HG03575 (cell line): ENCODE results near the gene GPR65.
"Not testable (repeated sequence)": the region's sequence is repeated elsewhere in the genome, so short reads cannot be mapped to it uniquely, and the experiment has no call there.

ENCODE experiments used
- ATAC-seq: cut with Tn5 transposase; IDR thresholded peaks from one replicate; pipeline ENCODE4 v1.9.1; 2021; ENCODE audit not compliant: unreplicated experiment, insufficient number of reproducible peaks, low FRiP score; ENCODE audit errors: extremely low read depth

Gene GPR65

GRCh38 chr14:87999277-87999676 lies 5.7 kb upstream of the GPR65 start:
- ATAC-seq = no peak

GRCh38 chr14:88002421-88003075 lies 2.4 kb upstream of the GPR65 start:
- ATAC-seq = no peak

DNA sequence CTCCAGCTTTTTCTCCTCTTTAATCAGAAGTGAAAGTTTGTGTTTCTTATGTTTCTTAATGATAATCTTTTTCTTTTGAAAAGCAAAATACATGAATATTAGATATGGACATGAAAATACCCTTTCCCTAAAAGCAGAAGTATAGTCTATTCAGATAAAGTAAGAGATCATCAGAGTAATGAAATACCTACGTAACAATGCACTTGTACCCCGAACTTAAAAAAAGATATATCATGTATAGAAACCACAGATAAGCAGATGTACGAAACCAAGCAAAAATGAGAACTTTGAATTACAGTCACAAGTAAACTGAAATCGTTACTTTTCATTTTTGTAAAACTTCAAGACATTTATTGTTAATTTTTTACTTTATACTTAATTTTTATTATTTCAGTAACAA lies 1.5 kb upstream of the GPR65 start:
- no peak for ATAC-seq

GRCh38 chr14:88004506-88005036 lies 364 bp upstream of the GPR65 start:
- ATAC-seq = no peak

GRCh38 chr14:88005978-88006851 lies 1.3 kb downstream of the GPR65 start:
- peak; percentile 82 for ATAC-seq

- ATAC-seq = no peak
Observed at GRCh38 chr14:88007608-88008007, 2.7 kb downstream of the GPR65 start.

- ATAC-seq = no peak
Observed at GRCh38 chr14:88008039-88008742, 3.3 kb downstream of the GPR65 start.

DNA sequence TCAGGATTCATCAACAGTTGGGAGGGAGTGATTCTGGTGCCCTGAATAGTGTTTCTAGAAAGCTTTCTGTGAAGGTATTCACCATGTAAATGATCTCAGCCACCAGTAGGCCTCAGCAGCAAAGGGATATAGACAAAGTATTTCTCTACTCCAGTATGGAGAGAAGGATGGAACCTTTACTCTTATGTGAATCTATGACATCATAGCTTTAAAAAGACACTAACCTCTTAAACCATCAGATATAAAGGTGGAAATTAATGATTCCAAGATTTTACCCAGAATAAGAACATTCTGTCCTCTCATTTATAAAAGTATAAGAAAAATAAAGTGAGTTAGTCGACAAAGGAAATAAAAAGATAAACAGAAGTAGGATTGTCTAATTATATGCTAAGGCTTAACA lies 4.6 kb downstream of the GPR65 start:
- ATAC-seq = no peak

- no peak for ATAC-seq
Observed at GRCh38 chr14:88010331-88010730, 5.4 kb downstream of the GPR65 start.

GRCh38 chr14:88012495-88012894 lies 7.6 kb downstream of the GPR65 start:
- no peak for ATAC-seq

DNA sequence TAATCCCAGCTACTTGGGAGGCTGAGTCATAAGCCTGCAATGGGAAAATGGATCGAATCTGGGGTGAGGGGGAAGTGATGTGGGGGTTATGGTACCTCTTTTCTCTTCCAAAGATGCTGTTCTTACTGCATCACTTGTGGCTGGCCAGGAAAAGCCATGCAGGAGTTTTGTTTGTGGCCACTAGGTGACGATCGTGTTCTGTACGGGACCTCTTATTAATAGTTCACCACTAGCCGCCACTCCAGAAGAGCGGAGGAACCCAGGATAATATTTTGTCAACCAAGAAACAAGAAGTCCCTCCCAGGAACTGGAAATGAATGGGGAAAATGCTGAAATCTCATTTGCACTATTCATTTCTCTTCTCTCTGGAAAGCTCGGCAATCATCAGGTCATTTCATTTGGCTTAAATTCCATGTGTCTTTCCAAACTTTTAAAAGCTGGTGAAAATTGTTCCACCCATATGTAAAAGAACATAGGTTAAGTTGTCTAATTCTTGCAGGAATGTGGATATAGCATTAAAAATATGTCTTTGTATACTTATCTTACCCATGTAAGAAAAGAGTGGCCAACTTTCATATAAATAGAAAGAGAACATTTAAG lies 8.9 kb downstream of the GPR65 start:
- peak; percentile 75 for ATAC-seq

DNA sequence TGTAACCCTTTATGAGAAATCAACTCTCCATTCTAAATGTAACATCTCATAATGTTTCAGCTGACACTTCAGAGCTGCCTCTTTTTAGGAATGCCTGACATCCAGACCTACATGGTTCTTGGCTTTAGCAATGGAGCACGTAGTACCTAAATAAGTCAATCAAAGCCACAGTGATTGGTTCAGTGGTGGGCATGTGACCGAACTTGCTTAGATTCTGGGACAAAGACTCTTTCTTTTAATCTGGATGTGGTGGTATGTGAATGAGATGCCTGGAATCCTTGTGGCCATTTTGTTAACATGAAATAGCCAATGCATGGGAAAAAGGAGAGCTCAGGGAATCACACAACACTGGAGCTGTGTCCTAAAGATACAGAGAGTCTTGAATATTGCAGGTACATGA lies 11.8 kb downstream of the GPR65 start:
- ATAC-seq = no peak

- ATAC-seq = no peak
Observed at GRCh38 chr14:88017535-88017934, 12.6 kb downstream of the GPR65 start.

GRCh38 chr14:88023658-88024187 lies 18.8 kb downstream of the GPR65 start:
- no peak for ATAC-seq

GRCh38 chr14:88024252-88025086 lies 19.5 kb downstream of the GPR65 start:
- not testable (repeated sequence) for ATAC-seq

DNA sequence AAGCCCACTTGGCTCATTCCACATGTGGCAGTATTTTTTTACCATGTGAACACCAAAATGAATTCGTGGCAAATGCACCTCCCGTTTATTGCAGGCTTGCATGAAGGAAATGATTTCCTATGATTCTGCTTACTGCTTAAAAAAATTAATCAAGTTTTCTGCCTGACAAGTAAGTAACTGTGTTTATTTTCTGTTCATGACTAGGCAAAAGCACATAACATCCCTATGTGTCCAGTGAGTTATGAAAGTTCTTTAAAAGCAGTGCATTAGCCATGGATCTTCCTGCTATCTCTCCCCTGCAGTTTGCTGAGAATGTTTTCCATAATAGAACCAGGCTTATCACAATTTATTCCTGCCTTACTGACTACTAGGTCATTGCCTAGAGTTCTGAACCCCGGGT lies 20.4 kb downstream of the GPR65 start:
- no peak for ATAC-seq

DNA sequence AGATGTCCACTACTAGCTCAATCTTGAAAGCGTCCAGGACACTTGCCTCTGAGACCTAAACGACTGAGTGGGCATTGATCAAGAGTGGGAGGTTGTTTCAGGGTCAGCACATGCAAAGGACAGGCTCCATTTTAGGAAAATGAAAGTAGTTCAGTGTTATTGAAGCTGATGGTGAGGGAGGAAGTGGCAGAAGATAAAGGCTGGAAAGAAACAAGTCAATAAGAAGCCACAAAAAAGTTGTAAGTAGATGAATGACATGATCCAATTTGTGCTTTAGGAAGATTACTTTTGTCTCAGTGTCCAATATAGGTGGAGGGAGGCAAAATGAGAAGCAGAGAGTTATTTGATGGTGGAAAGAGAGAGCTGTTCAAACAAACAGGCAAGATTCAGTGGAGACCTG lies 22.0 kb downstream of the GPR65 start:
- ATAC-seq = no peak

- ATAC-seq = no peak
Observed at GRCh38 chr14:88029500-88029899, 24.6 kb downstream of the GPR65 start.
